RWPE2 (cell line): ENCODE measurements around the gene CNTNAP2.

Experiments used
- ATAC-seq: fragments of 200-7000 bp; cut with Tn5 transposase; 3 replicates; pipeline ENCODE4 v1.9.1; 2021; ENCODE audit warnings: low read depth
- DNase-seq: peaks from one replicate; pipeline ENCODE4 v3.0.0-alpha.2; 2020; ENCODE audit warnings: low spot score
- H3K27ac ChIP-seq: fragments of 450-650 bp; 2 replicates; pipeline ENCODE4 v1.5.1; 2017; ENCODE audit warnings: mild to moderate bottlenecking; ENCODE audit not compliant: poor library complexity, severe bottlenecking
- H3K27me3 ChIP-seq: fragments of 250-450 bp; sonication (Bioruptor Pico); 2 replicates; pipeline ENCODE4 v1.5.1; 2021; ENCODE audit warnings: mild to moderate bottlenecking, moderate library complexity; ENCODE audit not compliant: insufficient read depth, poor library complexity, severe bottlenecking
- H3K36me3 ChIP-seq: fragments of 250-450 bp; sonication (Bioruptor Pico); 2 replicates; pipeline ENCODE4 v1.5.1; 2020; ENCODE audit warnings: low read depth, mild to moderate bottlenecking, moderate library complexity
- H3K4me1 ChIP-seq: fragments of 250-450 bp; sonication (Bioruptor Pico); 2 replicates; pipeline ENCODE4 v1.5.1; 2021; ENCODE audit warnings: mild to moderate bottlenecking, moderate library complexity; ENCODE audit not compliant: insufficient read depth, poor library complexity, severe bottlenecking
- H3K4me3 ChIP-seq: fragments of 250-450 bp; sonication (Bioruptor Pico); 2 replicates; pipeline ENCODE4 v1.5.1; 2021; ENCODE audit warnings: mild to moderate bottlenecking, moderate library complexity; ENCODE audit not compliant: severe bottlenecking
- H3K9me3 ChIP-seq: fragments of 250-450 bp; sonication (Bioruptor Pico); 2 replicates; pipeline ENCODE4 v1.5.1; 2021; ENCODE audit warnings: mild to moderate bottlenecking, moderate library complexity; ENCODE audit not compliant: severe bottlenecking
- CTCF ChIP-seq: fragments of 450-650 bp; IDR thresholded peaks from one replicate; pipeline ENCODE4 v1.5.1; 2017; ENCODE audit warnings: mild to moderate bottlenecking, moderate library complexity; ENCODE audit not compliant: poor library complexity, severe bottlenecking

The CNTNAP2 gene

GRCh38 chr7:148037044-148037443 lies 1920.4 kb downstream of the CNTNAP2 start:
- no peak for TF ChIP-seq CTCF
- H3K9me3 ChIP-seq = peaks cover 10% of the 10 kb centered on the region
- H3K27me3 ChIP-seq = no peaks in the 10 kb centered on the region
- H3K4me3 ChIP-seq = no peak overlapping the region
- ATAC-seq = no peak
- no peak overlapping the region for H3K27ac ChIP-seq
- no peaks in the 10 kb centered on the region for H3K4me1 ChIP-seq
- no peak for DNase-seq
- no peaks in the 10 kb centered on the region for H3K36me3 ChIP-seq

GRCh38 chr7:148041156-148041555 lies 1924.6 kb downstream of the CNTNAP2 start:
- TF ChIP-seq CTCF = no peak
- Histone ChIP-seq H3K27ac (no peak overlapping the region), H3K27me3 (peaks cover 2% of the 10 kb centered on the region), H3K9me3 (peaks cover 10% of the 10 kb centered on the region), H3K4me1 (no peaks in the 10 kb centered on the region), H3K4me3 (no peak overlapping the region), H3K36me3 (no peaks in the 10 kb centered on the region)
- DNase-seq = no peak
- ATAC-seq = no peak

GRCh38 chr7:148042935-148043631 lies 1926.5 kb downstream of the CNTNAP2 start:
- ATAC-seq (no peak), DNase-seq (no peak)
- no peak overlapping the region for H3K4me3 ChIP-seq
- TF ChIP-seq CTCF = no peak
- peaks cover 2% of the 10 kb centered on the region for H3K27me3 ChIP-seq
- H3K27ac ChIP-seq = no peak overlapping the region
- no peaks in the 10 kb centered on the region for H3K36me3 ChIP-seq
- H3K4me1 ChIP-seq = no peaks in the 10 kb centered on the region
- peaks cover 8% of the 10 kb centered on the region for H3K9me3 ChIP-seq

- no peak for DNase-seq
- ATAC-seq = no peak
- Histone ChIP-seq H3K4me3 (no peak overlapping the region), H3K4me1 (no peaks in the 10 kb centered on the region), H3K9me3 (peaks cover 8% of the 10 kb centered on the region), H3K27me3 (peaks cover 2% of the 10 kb centered on the region), H3K36me3 (no peaks in the 10 kb centered on the region), H3K27ac (no peak overlapping the region)
- TF ChIP-seq CTCF = no peak
Measured at GRCh38 chr7:148044173-148044572, 1927.6 kb downstream of the CNTNAP2 start.

- TF ChIP-seq CTCF = no peak
- Histone ChIP-seq H3K27ac (no peak overlapping the region), H3K4me3 (no peak overlapping the region), H3K4me1 (no peaks in the 10 kb centered on the region), H3K27me3 (peaks cover 2% of the 10 kb centered on the region), H3K36me3 (no peaks in the 10 kb centered on the region), H3K9me3 (peaks cover 5% of the 10 kb centered on the region)
- no peak for DNase-seq
- no peak for ATAC-seq
Measured at GRCh38 chr7:148045521-148045920, 1928.9 kb downstream of the CNTNAP2 start.
